ENCODE data around the gene PDE7B. TPM values are rescaled to one million over a fixed set of nuclear protein-coding genes. Genes with fewer than 3 reads are reported as not detected.

Gene PDE7B
- total and polyA plus RNA-seq, 2 of the 8 experiments (the other 6 are each of a cell fraction or from before 2014, with no cell fraction given), result not detected

DNA sequence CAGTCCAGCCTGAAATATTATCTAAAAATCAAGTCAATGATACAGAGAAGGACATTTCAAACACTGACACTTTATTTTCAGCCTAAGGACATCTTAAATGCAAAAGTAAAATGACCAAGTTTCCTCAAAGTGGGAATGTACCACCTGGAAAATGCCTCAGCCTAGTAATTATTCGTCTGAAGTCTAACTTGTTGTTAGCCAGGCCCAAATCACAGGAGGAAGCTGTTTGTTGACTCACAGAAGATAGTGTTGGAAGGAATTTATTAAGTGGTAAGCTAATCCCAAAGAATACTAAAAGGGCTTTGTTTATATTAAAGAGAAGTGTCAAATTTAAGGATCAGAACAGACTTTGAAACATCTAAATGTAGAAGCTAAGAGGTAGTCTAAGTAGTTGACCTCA is 2.5 kb downstream of the PDE7B start (continued):
- TF ChIP-seq RBBP5 (IDR thresholded peaks at IDR 0.05; ENCODE audit: borderline replicate concordance, low read depth, low read length) (no peak), TEAD4 (IDR thresholded peaks at IDR 0.05; ENCODE audit: low read depth, low read length) (no peak), TAF7 (optimal IDR thresholded peaks at IDR 0.05; ENCODE audit: borderline replicate concordance, low read depth, low read length) (no peak)

Measured in H1 (cell line).